ENCODE measurements around the gene MTRF1L.
"Not testable (repeated sequence)": the region's sequence is repeated elsewhere in the genome, so short reads cannot be mapped to it uniquely, and the experiment has no call there.

MTRF1L gene

GRCh38 chr6:153001767-153002612 lies 519 bp downstream of the MTRF1L start:
- DNase-seq (ENCODE audit: low read depth in 2 of 2) = no peak

GRCh38 chr6:153000790-153001189 lies 1.7 kb downstream of the MTRF1L start:
- not testable (repeated sequence) for DNase-seq (ENCODE audit: low read depth in 2 of 2)

- DNase-seq (ENCODE audit: low read depth in 2 of 2) = no peak
These were observed 2.3 kb downstream of the MTRF1L start for GRCh38 chr6:153000243-153000642.

- DNase-seq (ENCODE audit: low read depth in 2 of 2) = not testable (repeated sequence)
These were observed 3.0 kb downstream of the MTRF1L start for GRCh38 chr6:152999538-152999937.

GRCh38 chr6:152993847-152994246 lies 8.7 kb downstream of the MTRF1L start:
- no peak for DNase-seq (ENCODE audit: low read depth in 2 of 2)

- no peak for DNase-seq (ENCODE audit: low read depth in 2 of 2)
These were observed 9.1 kb downstream of the MTRF1L start for GRCh38 chr6:152993431-152993830.

GRCh38 chr6:152986978-152987377 lies 15.5 kb downstream of the MTRF1L start:
- no peak for DNase-seq (ENCODE audit: low read depth in 2 of 2)

- not testable (repeated sequence) for DNase-seq (ENCODE audit: low read depth in 2 of 2)
These were observed 17.2 kb downstream of the MTRF1L start for GRCh38 chr6:152985300-152985699.

GRCh38 chr6:152984513-152984872 lies 18.0 kb downstream of the MTRF1L start:
- no peak for DNase-seq (ENCODE audit: low read depth in 2 of 2)

- DNase-seq (ENCODE audit: low read depth in 2 of 2) = peak; percentile 82 to 83
These were observed 18.6 kb downstream of the MTRF1L start for GRCh38 chr6:152983637-152984512.

GRCh38 chr6:152982904-152983636 lies 19.4 kb downstream of the MTRF1L start, which contains the start of gene FBXO5:
Gene FBXO5 (minus strand): TSS chr6:152983041. CDS start chr6:152982959, 82 bp downstream.
- peak; percentile 90 to 95 for DNase-seq (ENCODE audit: low read depth in 2 of 2)

GRCh38 chr6:152981989-152982903 lies 20.3 kb downstream of the MTRF1L start:
- DNase-seq (ENCODE audit: low read depth in 2 of 2) = no peak

- DNase-seq (ENCODE audit: low read depth in 2 of 2) = no peak
These were observed 21.3 kb downstream of the MTRF1L start for GRCh38 chr6:152981219-152981618.

- no peak for DNase-seq (ENCODE audit: low read depth in 2 of 2)
These were observed 21.9 kb downstream of the MTRF1L start for GRCh38 chr6:152980656-152981055.

- DNase-seq (ENCODE audit: low read depth in 2 of 2) = no peak
These were observed 23.4 kb downstream of the MTRF1L start for GRCh38 chr6:152979116-152979515.

- no peak for DNase-seq (ENCODE audit: low read depth in 2 of 2)
These were observed 24.5 kb downstream of the MTRF1L start for GRCh38 chr6:152978058-152978457.

- no peak for DNase-seq (ENCODE audit: low read depth in 2 of 2)
These were observed 25.0 kb downstream of the MTRF1L start for GRCh38 chr6:152977556-152977955.

- DNase-seq (ENCODE audit: low read depth in 2 of 2) = no peak
These were observed 25.8 kb downstream of the MTRF1L start for GRCh38 chr6:152976749-152977148.

GRCh38 chr6:152975204-152975915 lies 27.1 kb downstream of the MTRF1L start:
- no peak for DNase-seq (ENCODE audit: low read depth in 2 of 2)

GRCh38 chr6:152973916-152974315 lies 28.6 kb downstream of the MTRF1L start:
- no peak for DNase-seq (ENCODE audit: low read depth in 2 of 2)

Data from stimulated activated CD4-positive, alpha-beta T cell treated with anti-CD3 and anti-CD28 coated beads, Interleukin-1b, Interleukin-23, amount 100 ng/mL, for 1 hour (primary cell).